NCI-H524 treated with DMSO at 0.1 percent for 48 hours (cell line): Measurements from ENCODE around the gene LGALS9.
"Not testable (repeated sequence)": the region's sequence is repeated elsewhere in the genome, so short reads cannot be mapped to it uniquely, and the experiment has no call there.

Experiments
- DNase-seq: peaks from one replicate; lab custom pipeline; 2025; lab: John Stamatoyannopoulos, UW

LGALS9 gene

GRCh38 chr17:27686322-27686721 lies 55.3 kb downstream of the LGALS9 start:
- DNase-seq, result not testable (repeated sequence)

GRCh38 chr17:27690882-27691281 lies 59.9 kb downstream of the LGALS9 start:
- no peak for DNase-seq

- not testable (repeated sequence) for DNase-seq
These were observed 64.3 kb downstream of the LGALS9 start for GRCh38 chr17:27695254-27695814.
